GM18861 (cell line): ENCODE measurements around the gene MAP4K5.

ENCODE experiments used
- ATAC-seq: cut with Tn5 transposase; IDR thresholded peaks from one replicate; pipeline ENCODE4 v1.9.1; 2021; ENCODE audit not compliant: unreplicated experiment

Gene MAP4K5

GRCh38 chr14:50479041-50479440 is 53.3 kb downstream of the MAP4K5 start:
- ATAC-seq, result no peak

GRCh38 chr14:50477760-50478159 is 54.6 kb downstream of the MAP4K5 start:
- ATAC-seq, result no peak

DNA sequence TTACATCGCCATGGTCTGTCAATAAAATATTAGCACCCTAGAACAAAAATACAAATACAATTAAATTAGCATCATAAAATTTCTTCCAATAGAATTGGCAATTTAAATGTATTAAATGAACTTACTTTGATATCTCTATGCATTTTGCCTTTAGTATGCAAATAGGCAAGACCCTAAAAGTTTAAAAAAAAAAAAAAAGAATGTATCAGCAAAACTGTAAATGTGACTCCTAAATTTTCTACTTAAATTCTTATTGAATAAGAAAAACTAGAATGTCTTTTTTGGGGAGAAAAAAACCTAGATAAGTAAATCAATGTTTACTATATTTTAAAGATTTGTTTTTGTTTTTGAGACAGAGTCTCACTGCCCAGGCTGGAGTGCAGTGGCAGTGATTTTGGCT is 56.2 kb downstream of the MAP4K5 start:
- ATAC-seq, result no peak

- ATAC-seq, result no peak
Measured at GRCh38 chr14:50475460-50475859, 56.9 kb downstream of the MAP4K5 start.

- no peak for ATAC-seq
Measured at GRCh38 chr14:50471838-50472465, 60.4 kb downstream of the MAP4K5 start.

DNA sequence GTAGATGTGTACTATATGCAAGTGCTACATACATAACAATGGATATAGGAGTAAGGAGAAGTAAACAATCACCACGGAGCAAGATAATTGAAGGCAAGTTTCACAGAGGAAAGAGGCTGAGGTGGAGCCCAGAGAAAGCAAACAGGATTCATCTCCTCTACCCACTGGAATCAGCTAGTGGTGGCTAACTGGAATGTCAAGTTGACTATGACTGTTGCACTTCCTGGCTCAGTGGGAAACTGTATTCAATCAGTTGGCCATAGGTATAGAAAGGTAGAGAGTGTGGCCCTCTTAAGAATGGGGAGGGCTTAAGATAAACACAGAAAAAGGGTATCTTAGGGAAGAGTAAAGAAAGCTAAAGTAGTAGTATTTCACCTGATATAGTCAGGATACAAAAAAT is 62.4 kb downstream of the MAP4K5 start:
- no peak for ATAC-seq

DNA sequence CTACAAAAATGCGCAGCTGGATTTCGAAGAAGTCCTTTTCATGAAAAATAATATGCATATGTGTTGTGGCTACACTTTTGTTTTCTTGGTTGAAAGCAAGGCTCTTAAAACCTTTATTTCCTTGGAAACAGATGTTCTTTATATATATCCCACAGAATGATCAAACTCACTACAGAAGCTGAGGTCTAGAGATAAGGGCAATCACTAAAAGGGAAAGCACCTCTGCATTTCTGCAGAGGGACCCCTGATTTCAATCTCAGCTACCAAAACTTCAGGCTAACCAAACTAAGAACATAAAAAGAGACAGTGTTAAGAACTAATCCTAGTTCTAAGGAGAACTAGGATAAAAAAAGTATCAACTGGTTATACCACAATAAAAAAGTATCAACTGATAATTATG is 70.3 kb downstream of the MAP4K5 start:
- no peak for ATAC-seq

DNA sequence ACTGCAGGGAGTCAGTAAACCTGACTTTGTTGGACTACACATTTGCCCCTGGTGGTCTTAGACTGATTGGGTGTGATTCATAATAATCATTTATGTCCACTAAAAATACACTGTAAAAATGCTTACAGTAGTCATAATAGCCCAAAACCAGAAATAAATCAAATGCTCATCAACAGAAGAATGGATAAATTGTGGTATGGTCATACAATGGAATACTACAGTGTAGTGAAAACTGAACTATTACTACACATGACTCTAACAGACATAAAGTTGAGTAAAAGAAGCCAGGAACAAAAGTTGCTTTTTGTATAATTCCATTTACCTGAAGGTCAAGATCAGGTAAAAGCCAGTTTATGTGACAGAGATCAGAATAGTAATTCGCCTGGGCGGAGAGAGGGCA is 78.5 kb downstream of the MAP4K5 start:
- no peak for ATAC-seq

DNA sequence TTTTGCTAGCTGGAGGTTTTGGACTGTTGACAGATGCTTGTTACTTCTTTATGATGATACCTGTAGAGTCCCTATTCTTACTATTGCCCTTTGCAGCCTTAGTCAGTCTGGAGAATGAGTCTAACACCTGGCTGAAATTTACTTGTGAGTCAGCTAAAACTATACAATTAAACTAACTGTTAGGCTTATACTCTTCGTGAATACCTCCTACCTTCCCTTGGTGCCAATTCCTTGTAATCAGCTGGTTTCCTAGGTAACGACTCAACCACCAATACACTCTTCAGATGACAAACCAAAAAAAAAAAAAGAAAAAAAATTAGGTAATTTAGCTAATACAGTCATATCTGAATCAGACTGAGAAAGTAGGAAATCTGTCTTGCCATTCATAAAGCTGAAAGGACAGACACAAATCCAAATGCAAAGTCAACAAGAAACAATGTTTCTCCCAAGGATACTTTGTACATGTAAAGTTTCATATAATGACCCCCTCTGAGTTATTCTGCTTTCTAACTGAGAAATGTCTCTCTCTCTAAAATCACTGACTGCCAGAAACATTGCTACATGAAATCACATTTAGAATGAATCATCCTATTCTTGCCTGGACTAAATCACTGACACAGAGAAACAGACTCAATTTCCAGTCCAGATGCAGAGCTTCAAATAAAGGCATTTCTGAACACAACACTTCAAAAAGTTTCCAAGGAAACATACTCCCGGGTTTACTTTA is 79.2 kb downstream of the MAP4K5 start:
- no peak for ATAC-seq

GRCh38 chr14:50452296-50452695 is 80.1 kb downstream of the MAP4K5 start:
- ATAC-seq, result no peak

DNA sequence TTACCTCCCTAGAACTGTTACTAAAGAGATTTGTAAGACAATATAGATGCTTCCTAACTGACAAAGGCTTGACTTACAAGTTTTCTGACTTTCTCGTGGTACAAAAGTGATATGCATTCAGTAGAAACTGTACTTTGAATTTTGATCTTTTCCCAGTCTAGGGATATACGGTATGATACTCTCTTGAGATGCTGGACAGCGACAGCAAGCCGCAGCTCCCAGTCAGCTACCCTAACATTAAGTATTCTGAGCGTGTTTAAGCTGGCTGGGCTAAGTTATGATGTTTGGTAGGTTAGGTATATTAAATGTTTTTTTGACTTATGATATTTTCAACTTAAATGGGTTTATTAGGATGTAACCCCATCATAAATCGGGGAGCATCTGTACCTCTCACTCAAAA is 80.5 kb downstream of the MAP4K5 start:
- ATAC-seq, result no peak

- no peak for ATAC-seq
Measured at GRCh38 chr14:50447461-50447860, 84.9 kb downstream of the MAP4K5 start.

- ATAC-seq, result no peak
Measured at GRCh38 chr14:50434528-50434927, 97.8 kb downstream of the MAP4K5 start.

GRCh38 chr14:50432131-50432530 is 100.2 kb downstream of the MAP4K5 start:
- ATAC-seq, result no peak

GRCh38 chr14:50425816-50426215 is 106.6 kb downstream of the MAP4K5 start:
- no peak for ATAC-seq

DNA sequence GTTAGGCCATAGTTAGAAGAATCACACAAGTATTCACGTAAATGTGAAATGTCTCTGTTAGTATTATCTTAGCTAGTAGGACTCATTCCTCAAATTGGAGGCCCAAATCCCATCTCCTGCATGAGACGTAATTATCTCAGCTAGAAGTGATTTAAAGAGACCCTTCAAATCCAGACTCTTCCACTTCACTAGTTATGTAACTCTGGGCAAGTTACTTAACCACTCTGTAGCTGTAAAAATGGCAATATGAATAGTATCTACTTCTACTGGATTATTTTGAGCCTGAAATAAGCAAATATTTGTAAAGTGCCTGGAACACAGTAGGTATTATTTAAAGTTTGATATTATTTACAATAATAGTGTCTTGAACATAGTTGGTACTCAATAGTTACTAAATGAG is 107.3 kb downstream of the MAP4K5 start:
- ATAC-seq, result no peak

DNA sequence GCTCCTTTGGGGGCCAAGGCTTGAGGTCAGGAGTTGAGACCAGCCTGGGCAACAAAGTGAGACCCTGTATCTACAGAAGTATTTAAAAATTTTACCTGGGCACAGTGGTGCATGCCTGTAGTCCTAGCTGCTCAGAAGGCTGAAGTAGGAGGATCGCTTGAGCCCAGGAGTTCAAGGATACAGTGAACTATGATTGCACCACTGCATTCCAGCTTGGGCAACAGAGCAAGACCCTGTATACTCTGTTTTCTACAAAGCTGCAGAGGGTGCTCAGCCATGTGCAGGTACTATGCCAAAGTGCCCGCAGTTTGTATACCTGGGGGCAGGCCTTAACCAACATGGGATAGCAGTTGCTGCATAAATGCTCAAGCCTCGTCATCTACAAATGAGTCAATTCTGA is 108.8 kb downstream of the MAP4K5 start:
- no peak for ATAC-seq

DNA sequence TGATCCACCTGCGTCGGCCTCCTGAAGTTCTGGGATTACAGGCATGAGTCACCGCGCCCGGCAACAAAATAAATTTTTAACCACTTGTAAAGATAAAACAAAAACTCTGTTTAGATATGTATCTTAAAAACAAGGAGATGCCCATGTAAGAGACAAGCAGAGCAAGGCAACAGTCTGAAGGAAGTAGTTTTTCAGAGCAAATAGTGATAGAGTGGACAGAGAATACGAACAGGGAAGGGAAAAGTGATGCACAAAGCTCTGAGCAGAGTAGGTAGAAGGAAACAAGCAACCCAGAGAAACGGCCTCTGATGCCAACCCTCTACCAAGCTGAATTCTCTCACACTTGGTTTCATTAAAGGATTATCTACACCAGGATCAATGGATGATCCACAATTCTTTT is 110.9 kb downstream of the MAP4K5 start:
- no peak for ATAC-seq

DNA sequence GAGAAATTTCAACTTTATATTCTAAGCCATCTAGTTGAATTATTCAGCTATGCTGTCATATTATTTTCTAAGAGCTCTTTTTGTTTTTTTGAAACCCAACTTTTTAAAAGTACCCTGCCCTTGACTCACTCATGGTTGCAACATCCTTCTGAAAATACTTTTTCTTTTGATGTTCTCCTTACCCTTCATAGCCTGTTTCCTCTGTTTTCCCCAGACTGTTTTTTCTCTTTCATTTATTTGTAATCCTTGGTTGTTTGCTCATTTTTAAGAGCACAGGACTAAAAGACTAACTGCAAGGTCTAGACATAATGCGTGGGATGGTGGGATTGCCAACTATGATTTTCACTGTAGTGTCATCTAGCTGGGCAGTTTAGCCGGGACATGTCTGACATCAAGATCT is 114.5 kb downstream of the MAP4K5 start:
- no peak for ATAC-seq

GRCh38 chr14:50410921-50411320 is 121.4 kb downstream of the MAP4K5 start:
- no peak for ATAC-seq

DNA sequence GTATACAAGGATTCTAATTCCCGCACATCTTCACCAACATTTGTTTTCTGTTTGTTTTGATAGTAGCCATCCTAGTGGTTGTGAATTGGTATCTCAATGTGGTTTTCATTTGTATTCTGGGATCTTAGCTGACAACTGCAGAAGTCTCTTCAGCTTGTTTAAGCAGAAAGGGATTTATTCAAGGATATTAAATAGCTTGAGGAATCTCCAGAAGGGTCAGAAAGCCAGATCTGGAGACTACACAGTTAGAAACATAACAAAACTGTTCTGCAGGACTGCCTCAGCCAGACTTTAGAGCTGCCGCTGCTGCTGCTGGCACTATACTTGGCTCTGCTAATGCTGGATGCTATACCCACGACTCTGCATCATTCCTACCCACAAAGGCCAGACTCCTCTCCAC is 122.3 kb downstream of the MAP4K5 start:
- no peak for ATAC-seq

GRCh38 chr14:50407111-50407812 is 125.1 kb downstream of the MAP4K5 start:
- no peak for ATAC-seq
